GM21737 (cell line): ENCODE data around the gene NPAS2.
A peak's percentile ranks its signal among the peaks of the same experiment; 100 is the strongest.

Source experiments
- ATAC-seq: cut with Tn5 transposase; IDR thresholded peaks from one replicate; pipeline ENCODE4 v1.9.1; 2021; ENCODE audit warnings: mild to moderate bottlenecking, moderate library complexity; ENCODE audit not compliant: unreplicated experiment

Gene NPAS2

DNA sequence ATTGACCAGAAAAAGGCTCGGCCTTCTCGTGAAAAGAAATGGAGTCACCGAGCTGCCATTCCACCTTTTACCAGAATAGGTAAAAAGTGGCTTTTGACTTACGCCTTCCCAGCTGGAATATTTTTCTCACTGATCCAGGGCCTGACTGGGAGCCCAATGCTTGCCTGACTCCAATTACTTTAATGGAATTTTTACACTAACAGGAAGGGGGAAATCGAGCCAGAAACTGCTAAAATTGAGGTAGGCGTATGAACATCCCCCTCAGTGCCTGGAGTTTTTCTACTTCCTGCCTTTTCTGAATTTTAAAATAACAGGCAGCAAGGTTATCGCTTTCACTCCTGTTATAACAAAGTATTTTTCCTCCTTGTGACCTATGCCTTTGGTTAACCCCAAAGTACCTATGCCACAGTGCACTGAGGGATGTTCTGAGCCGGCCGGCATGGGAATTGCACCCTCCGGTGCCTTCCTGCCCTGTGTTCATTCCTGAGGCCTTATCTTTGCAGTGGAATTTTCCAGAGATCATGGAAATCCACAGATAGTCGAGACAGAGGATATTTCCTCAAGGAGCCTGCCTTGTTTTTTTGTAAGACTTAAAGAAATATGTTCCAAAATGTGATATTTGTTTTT lies 163.9 kb downstream of the NPAS2 start:
- no peak for ATAC-seq

DNA sequence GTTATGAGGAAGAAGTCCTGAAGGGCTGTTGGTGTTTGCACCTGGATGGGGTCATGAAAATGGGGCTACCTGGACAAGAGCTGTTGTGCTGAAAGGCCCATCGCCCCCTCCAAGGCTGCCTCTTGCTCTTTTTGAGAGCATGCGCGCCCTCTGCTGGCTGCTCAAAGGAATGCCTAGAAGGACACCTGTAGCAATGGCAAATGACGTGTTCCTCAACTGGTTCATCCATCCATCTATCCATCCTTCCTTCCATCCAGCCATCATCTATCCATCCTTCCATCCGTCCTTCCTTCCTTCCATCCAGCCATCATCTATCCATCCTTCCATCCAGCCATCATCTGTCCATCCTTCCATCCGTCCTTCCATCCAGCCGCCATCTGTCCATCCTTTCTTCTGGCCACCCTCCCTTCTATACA lies 165.0 kb downstream of the NPAS2 start:
- peak; percentile 69 for ATAC-seq

DNA sequence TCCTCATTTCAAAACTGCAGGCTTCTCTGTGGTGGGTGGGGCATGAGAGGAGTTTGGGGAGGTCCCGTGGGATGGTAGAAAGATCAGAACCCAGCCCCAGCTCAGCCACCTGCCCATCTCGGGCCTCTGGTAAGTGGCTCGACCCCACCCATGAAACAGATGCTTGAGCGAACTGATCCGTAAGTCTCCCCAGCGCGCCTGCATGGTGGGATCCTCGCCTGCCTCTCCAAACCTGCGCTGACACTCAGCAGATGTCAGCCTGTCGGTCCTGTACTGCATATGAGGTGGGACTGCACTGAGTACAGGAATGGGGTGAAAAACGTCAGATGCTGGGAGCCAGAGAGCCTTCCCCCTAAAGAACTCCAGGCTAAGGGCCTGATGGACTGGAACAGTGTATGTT lies 166.2 kb downstream of the NPAS2 start:
- ATAC-seq: no peak

DNA sequence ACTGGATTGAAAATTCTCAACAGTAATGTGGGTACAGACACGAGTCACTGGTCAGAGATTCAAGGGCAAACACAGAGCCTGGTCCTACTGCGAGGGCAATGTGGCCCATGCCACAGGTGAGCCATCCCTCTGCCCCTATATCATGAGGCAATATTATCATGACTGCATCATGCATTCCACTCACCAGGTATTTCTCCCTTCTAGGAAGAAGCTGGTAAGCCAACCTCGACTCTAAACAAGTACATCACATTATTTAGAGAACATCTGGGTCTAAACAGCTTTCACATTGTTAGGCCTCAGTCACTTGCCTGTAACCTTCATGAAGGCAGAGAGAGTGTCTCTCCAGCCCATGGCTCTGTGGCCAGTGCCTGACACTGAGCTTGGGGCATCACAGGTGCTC lies 167.6 kb downstream of the NPAS2 start:
- ATAC-seq: no peak

DNA sequence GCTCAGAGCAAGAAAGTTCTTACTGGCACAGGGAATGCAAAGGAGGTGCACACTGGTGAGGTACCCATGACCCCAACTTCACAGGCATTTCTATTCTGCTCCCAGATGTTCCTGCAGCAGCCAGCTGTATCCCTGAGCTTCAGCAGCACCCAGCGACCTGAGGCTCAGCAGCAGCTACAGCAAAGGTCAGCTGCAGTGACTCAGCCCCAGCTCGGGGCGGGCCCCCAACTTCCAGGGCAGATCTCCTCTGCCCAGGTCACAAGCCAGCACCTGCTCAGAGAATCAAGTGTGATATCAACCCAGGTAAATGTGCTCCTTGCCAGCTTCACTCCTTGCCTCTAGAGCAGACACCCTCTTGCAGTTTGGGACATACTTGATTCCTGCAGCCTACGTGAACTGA lies 168.0 kb downstream of the NPAS2 start:
- ATAC-seq: no peak

DNA sequence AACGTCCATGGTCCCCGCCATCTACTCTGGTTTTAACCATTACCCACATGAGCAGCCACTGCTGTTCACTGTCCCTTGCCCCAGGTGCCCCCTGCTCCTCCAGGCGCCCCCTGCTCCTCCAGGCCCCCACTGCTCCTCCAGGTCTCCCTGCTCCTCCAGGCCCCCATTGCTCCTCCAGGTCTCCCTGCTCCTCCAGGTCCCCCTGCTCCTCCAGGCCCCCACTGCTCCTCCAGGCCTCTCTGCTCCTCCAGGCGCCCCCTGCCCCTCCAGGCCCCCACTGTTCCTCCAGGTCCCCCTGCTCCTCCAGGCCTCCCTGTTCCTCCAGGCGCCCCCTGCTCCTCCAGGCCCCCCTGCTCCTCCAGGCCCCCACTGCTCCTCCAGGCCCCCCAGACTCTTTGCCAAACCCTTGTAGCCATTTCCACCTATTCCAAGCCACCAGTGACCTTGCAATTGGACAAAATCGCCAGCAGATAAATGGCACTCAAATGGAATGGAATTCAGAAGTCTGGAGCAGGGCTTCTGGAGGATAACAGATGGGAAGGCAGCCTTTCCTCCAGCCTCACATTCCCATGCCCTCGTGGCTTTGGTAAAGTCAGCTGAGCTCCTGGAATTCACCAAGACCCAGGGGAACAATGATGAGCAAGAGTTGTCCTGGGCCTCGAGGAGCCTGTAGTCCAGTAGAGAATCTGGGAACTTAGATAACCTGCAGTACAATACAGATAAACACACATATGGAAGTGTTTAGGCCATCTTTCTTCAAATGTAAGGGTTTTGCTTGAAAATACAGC lies 168.9 kb downstream of the NPAS2 start:
- no peak for ATAC-seq

DNA sequence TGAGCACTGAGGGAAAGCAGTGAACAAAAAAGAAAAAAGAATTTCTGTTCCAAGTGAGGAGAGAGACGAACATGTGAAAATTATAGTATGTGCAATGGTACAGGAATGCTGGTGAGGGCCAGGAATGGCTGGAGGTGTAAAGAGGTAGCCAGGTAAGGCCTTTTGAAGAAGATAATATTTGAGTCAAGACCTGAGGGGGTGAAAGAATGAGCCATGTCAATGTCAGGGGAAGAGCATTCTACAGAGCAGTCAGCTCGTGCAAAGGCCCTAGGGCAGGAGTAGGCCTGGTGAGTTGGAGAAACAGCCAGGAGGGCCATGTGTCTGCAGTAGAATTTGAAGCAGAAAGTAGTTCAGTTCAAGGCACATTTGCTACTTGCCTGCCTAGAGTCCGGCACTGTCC lies 169.7 kb downstream of the NPAS2 start:
- ATAC-seq: no peak

DNA sequence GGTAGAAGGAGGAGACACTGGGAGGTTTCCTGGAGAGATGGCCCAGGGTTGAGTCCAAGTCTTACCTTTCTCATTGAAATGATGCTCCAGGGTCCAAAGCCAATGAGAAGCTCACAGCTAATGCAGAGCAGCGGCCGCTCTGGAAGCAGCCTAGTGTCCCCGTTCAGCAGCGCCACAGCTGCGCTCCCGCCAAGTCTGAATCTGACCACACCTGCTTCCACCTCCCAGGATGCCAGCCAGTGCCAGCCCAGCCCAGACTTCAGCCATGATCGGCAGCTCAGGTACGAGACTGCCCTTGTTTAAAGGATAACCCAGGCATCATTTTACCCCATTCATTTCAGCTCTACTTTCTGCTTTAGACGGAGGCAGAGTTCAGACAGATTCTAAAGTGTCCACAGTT lies 170.2 kb downstream of the NPAS2 start:
- no peak for ATAC-seq

DNA sequence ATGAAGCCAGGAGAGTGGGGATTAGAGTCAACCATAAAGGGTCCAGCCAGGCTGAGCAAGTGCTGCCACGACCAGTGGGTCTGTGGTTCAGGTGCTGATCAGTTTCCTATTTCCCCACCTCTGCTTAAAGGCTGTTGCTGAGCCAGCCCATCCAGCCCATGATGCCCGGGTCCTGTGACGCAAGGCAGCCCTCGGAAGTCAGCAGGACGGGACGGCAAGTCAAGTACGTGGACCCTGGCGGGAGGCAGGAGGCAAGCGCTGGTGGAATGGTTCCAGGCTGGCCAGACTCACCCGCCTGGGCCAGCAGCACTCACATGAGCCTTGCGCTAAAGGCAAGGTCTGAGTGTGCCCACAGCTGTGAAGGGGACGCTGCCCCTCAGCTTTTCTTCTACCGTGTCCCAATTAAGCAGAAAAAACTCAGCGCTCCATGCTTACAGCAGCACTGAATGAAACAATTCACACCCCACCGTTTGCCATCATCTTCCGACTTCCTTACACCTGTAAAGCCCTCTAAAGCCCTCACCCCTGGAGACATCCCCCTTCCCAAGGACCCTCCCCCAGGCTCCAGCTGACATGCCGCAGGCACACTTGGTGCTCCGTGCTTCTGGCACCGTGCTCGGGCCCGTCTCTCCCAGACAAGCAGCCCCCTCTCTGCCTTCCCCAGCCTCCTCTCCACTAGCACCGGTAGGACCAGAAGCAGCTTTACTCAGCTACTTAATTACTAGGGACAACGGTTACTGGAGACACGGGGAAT lies 170.9 kb downstream of the NPAS2 start:
- no peak for ATAC-seq

DNA sequence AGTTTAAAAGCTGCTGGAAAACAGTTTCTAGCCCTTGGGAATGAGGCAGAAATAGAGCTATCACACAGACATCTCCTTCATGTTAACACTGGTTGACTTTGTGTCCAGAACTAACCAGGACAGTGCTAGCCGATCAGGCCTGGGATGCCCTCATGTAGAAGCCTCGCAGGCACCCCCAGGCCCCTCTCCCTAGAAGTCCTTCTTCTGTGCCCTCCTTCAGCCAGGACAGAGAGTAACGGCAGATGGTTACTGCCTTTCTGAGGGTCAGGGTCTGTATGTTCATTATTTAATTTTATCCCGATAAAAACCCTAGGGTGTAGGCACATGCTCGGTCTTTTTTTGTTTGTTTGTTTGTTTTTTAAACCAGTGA lies 171.4 kb downstream of the NPAS2 start:
- ATAC-seq: no peak

DNA sequence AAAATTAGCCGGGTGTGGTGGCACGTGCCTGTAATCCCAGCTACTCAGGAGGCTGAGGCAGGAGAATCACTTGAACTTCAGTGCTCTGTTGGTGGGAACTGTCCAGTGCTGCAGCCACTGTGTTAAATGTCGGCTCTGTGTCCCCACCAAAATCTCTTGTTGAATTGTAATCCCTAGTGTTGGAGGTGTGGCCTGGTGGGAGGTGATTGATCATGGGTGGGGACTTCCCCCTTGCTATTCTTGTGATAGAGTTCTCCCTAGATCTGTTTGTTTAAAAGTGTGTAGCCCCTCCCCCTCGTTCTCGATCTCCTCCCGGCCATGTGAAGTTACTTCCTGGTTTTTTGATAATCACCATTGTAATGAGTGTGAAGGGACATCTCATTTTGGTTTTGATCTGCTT lies 172.3 kb downstream of the NPAS2 start:
- ATAC-seq: no peak

DNA sequence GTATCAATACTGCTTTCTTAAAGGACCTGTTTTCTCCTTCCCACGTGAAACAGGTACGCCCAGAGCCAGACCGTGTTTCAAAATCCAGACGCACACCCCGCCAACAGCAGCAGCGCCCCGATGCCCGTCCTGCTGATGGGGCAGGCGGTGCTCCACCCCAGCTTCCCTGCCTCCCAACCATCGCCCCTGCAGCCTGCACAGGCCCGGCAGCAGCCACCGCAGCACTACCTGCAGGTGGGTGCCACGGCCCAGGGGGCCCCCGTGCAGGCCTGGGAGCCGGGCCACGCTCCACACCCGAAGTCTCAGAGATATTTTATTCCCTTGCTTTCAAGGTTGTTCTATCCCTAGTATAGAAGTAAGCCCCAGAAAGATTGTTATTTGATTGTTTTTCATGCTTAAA lies 173.4 kb downstream of the NPAS2 start:
- ATAC-seq: no peak

DNA sequence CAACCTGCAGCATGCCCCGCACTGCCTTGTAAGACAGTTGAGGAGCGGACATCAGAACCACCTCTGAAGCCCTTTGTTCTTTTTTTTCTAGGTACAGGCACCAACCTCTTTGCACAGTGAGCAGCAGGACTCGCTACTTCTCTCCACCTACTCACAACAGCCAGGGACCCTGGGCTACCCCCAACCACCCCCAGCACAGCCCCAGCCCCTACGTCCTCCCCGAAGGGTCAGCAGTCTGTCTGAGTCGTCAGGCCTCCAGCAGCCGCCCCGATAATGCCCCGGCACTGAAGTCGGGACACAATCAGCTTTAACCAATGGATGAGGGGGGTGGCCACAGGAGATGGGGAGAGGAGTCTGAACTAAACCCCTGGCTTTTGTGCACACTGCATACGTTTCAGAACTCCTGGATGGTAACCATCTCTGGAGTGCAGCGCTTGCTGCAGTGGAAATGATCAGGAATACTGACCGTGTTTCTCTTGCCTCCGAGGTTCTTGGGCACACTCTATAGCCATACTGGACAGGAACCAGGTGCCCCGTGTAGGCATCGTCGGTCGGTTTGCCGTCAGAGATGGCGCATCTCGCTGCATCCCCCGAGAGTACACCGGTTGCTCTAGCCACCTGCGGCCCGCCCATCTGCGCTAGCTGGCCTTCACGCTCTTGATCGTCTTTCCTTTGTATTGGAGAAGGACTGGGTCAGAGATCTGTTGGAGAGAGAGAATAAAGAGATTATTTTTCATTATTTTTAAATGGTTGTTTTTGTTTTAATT lies 175.6 kb downstream of the NPAS2 start:
- ATAC-seq: no peak

DNA sequence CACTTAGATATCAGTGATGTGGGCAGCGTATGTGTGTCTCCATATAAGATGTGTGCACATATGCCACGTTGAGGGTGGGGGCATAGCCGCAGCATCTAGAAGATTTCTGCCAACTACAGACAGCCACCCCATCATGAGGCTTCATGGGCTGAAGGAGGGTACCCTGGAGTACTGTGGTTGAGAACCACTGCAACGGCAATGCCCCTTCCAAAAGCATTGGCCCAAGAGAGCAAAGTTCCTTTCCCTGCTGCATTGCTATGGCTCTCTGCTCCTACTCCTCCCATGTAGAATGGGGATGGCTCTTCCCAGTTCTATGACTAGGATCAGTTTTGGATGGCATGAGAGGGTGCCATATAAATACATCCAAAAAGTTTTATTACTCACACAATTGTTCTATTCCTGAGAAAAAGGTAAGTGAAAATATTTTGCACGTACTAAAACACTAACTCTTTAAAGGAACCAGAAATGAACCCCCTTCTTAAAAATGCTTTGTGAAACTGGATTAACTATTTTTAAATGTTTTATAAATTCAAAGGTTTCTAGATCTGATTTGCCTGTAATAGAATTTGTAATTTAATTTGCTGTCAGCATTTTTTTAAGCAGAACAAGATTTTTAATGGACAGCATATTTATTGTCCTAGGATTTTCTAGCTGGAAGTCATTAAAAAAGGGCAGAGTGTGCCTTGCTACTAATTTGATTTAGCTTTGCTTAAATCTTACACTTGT lies 177.7 kb downstream of the NPAS2 start:
- no peak for ATAC-seq

DNA sequence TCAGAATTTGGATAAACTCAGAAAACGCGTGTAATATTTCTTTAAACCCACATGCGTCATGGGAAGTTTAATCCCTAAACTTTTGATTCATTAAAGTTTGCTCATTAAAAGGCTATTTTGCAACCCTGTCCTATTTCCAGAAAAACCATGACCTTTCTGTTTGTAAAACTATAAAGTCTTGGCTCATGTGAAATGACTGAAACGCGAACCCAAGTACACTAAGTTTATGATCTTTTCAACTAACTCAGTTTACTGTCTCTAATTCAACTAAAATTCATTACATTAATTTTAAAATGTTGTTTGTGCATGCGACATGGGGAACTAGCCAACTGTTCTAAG lies 178.3 kb downstream of the NPAS2 start:
- no peak for ATAC-seq

DNA sequence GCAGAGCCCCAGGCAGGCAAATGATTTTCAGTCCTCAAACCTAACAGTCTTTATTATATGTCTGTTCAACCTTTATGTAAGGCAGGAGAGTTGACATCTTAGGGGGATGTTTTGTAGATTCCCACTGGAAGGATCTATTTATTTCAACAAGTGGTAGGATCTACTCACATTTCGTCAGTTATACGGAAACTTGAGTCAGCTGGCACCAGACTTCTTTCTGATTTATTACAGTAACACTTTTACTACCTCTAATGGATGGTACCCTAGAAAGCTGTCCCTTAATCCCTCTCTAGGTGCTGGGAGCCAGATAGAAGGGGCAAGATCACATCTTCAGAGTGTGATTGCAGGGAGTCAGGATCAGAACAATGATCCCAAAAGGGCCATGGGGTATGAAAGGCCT lies 180.1 kb downstream of the NPAS2 start:
- ATAC-seq: no peak

DNA sequence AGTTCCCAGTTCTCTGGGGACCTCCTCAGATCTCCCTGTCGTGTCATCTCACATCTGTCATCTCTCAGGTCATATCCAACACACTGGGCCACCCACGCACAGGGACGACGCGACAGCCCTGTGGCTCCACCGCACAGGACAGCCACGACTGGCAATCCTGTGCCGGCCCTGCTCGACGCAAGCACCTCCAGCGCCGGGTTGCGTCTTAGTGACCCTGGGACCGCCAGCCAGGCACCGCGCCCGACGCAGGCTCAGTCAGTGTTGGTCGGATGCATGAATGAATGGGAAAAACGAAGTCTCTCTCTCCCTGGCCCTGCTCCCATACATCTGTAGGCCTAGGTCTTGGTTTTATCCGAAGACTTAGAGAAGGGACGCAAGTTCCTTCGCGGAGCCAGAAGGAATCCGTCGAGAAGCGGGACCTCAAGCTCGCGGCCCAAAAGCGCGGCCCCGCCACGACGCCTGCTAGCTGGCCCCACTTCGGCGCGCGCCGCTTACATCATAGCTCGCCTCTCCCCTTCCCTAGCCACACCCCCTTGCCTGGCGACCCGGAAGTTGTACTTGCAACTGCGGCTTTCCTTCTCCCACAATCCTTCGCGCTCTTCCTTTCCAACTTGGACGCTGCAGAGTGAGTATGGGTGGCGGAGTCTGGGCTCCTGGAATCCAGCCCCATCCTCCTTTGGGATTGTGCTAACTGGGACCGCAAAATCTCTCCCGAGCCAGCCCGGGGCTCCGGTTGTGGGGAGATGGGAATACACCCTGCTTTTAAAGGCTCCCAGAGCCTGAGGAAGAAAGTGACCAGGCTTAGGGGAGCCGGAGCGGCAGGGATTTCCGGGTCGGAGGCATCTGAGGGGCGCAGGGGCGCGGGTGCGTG lies 182.0 kb downstream of the NPAS2 start, which contains the start of gene RPL31:
RPL31 (plus strand) TSS at position 599 of the 871 bp plus-strand sequence. CDS start 413 bp downstream, outside the sequence.
- ATAC-seq: peak; percentile 96

DNA sequence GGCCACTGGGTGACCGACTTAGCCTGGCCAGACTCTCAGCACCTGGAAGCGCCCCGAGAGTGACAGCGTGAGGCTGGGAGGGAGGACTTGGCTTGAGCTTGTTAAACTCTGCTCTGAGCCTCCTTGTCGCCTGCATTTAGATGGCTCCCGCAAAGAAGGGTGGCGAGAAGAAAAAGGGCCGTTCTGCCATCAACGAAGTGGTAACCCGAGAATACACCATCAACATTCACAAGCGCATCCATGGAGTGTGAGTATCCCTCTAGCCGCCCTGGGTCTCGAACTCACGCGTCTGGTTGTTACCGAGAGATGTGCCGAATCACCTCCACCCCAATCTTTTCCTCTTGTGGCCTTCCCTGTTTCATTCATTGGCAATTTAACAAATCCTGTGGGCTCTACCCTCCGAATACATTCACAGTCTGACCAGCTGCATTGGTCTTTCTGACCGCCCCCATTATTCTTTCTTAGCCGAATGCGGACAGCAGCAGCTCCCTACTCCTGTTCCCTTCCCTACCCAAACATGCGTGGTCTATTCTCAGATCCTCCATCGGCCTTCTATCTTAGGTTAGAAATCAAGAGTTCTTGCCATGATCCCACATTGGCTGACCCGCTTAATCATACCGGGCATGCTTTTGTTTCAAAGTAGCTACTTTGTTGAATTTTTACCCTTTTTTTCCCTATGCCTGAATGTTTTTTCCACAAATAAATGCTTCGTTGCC lies 182.8 kb downstream of the NPAS2 start:
- ATAC-seq: no peak

DNA sequence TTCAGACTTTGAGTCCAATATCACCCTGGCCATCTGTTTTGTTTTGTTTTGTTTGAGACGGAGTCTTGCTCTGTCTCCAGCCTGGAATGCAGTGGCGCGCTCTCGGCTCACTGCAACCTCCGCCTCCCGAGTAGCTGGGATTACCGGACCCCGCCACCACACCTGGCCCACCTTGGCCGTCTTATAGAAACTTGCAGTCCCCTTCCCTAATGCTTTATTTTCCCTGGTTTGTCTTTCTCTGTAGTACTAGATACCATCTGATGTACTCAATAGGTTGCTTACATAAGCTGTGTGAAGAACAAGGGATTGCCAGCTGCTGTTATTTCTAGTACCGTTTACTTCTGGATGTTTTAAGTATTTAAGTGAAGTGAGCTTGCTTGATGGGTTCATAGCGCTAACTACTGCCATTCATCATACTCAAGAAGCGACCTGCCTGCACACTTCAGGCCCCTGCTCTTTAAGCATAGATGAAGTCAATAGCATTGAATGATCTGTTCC lies 183.4 kb downstream of the NPAS2 start:
- no peak for ATAC-seq
